HUES64 (cell line): ENCODE measurements around the gene PROCA1.
A peak's percentile ranks its signal among the peaks of the same experiment; 100 is the strongest.

Experiments
- H3K27ac ChIP-seq: 2 replicates; pipeline ENCODE4 v1.7.0; 2013; ENCODE audit warnings: low read depth, low read length, inconsistent platforms
- H3K27me3 ChIP-seq: 2 replicates; pipeline ENCODE4 v1.6.1; 2013; ENCODE audit warnings: mild to moderate bottlenecking, low read length; ENCODE audit not compliant: insufficient read depth
- H3K36me3 ChIP-seq: 2 replicates; pipeline ENCODE4 v1.6.1; 2013; ENCODE audit warnings: mild to moderate bottlenecking, low read length; ENCODE audit not compliant: insufficient read depth
- H3K4me1 ChIP-seq: 2 replicates; pipeline ENCODE4 v1.6.1; 2013; ENCODE audit warnings: mild to moderate bottlenecking, low read length, moderate library complexity; ENCODE audit not compliant: insufficient read depth
- H3K4me3 ChIP-seq: 2 replicates; pipeline ENCODE4 v1.5.1; 2013; ENCODE audit warnings: mild to moderate bottlenecking, low read length, moderate library complexity
- H3K9ac ChIP-seq: 2 replicates; pipeline ENCODE4 v1.6.1; 2013; ENCODE audit warnings: mild to moderate bottlenecking, low read depth, low read length
- H3K9me3 ChIP-seq: 2 replicates; pipeline ENCODE4 v1.6.1; 2013; ENCODE audit warnings: low read depth, low read length; ENCODE audit not compliant: insufficient read depth
- WGBS: fragments of 150-250, 120-280 bp; methylation state at CpG from one replicate; pipeline ENCODE4 v1.1.7; 2013; ENCODE audit warnings: missing lambda C conversion rate; 5-methylcytosine and 5-hydroxymethylcytosine counted together

PROCA1 gene

DNA sequence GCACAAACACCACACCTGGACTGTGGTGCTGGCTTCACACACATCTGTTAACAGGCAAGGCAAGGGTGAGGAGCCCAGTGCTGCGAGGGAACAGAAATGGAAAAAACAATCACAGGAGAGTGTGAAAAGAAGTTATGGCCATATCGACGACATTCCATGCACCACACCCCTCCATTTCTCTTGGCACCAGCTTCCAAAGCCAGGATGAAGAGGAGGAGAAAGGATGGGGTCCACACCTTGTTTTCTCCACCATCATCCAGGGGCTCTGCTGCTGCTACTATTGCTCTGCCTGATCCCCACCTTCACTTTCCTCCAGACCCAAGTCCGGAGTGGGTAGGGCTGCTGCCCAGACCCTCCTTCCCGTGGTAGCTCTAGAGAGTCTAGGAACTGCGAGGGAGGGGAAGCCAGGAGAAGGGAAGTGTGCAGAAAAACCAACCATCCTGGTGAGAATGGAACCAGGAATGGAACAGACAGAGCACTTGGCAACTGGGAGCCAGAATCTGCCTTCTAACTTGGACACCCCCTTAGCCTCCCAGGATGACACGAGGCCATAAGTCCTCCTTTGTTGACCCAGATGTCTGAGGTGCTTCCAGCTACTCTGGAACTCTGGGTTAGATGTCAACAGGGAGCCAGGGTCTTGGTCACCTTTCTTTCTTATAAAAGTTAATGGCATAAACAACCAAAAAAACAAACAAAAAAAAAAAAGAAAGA, 1.2 kb upstream of the PROCA1 start:
- Histone ChIP-seq H3K27me3 (no peaks in the 10 kb centered on the region), H3K9ac (0 out of 2 replicates have a peak overlapping the region, but pooled peaks have one; percentile 96), H3K27ac (no peak overlapping the region), H3K9me3 (no peaks in the 10 kb centered on the region), H3K4me1 (peaks cover 15% of the 10 kb centered on the region), H3K36me3 (peaks cover 29% of the 10 kb centered on the region), H3K4me3 (peak overlapping the region; percentile 70)
- WGBS: 79% methylated on average over 6 of the region's 7 CpGs

DNA sequence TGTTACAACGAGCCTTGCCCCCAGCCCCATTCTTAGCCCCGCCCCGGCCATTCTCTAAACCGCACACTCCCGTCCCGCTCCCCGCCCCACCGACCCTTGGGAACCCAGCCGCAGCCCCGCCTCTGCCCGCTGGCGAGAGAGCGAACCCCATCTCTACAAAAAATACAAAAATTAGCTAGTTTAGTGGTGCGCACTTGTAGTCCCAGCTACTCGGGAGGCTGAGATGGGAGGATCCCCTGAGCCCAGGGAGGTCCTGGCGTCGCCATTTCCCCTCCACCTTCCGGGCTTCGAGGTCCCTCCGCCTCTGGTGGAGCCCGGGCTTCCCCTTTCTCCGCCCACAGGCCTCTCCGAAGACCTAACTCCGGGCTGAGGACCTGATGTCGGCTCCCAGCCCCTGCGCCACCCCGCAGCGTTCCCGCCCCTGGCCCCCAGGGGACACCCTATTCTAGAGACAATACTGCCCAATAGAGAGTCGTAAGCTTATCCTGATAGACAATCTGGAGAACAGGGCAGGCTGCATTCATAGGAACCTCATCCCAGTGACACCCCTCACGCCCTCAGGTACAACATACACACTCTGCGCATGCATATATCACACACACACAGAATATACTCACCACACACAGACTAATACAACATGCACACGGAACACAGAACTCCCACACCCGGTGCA, 480 bp upstream of the PROCA1 start:
- Histone ChIP-seq H3K9me3 (no peaks in the 10 kb centered on the region), H3K4me1 (peaks cover 16% of the 10 kb centered on the region), H3K36me3 (peaks cover 29% of the 10 kb centered on the region), H3K27ac (peak overlapping the region; percentile 97), H3K9ac (peak overlapping the region; percentile 96), H3K4me3 (peak overlapping the region; percentile 70), H3K27me3 (no peaks in the 10 kb centered on the region)
- WGBS: 12% methylated on average over 34 of the region's 34 CpGs

DNA sequence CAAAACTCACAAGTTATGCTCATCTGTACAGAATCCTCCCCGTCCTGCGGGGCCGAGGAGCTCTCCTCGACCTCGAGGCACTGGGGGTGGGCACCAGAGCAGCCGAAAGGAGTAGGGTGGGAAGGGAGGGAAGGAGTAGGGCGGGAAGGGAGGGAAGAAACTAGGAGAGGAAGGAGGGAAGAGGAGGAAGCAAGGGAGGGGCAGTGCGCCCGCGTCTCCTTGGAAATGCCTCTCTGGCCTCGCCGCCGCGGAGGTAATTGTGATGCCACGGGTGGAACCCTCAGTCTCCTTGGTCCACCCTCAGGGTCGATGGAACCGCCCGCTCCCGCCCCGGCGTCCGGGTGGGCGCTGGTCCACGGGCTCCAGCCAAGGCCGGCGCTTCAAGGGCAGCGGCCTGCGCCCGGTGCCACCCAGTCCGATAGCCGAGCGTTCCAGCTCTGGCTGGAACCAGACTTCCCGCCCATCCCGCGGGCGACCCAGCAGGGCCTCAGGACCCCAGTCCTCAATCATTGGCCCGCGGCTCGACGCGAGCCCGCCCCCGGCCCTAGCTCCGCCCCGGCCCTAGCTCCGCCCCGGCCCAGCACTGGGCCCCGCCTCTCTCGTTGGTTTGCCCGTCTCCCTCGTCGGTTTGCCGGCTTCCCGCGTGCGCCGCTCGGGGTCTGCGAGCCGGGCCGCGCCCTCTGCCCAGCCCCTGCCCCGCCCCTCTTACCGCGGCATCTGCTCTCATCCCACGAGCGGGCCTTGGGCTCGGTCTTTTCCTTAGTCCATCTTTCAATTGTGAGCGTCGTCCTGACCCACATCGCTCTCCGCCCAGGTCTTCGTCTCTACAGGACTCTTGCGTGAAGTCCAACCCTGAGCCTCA, 596 bp downstream of the PROCA1 start:
- no peaks in the 10 kb centered on the region for H3K9me3 ChIP-seq
- peaks cover 13% of the 10 kb centered on the region for H3K4me1 ChIP-seq
- H3K36me3 ChIP-seq: peaks cover 29% of the 10 kb centered on the region
- peak overlapping the region; percentile 96 for H3K9ac ChIP-seq
- H3K27me3 ChIP-seq: no peaks in the 10 kb centered on the region
- peak overlapping the region; percentile 70 for H3K4me3 ChIP-seq
- peak overlapping the region; percentile 98 for H3K27ac ChIP-seq
- under 1% methylated on average over 74 of the region's 74 CpGs for whole genome bisulfite sequencing

DNA sequence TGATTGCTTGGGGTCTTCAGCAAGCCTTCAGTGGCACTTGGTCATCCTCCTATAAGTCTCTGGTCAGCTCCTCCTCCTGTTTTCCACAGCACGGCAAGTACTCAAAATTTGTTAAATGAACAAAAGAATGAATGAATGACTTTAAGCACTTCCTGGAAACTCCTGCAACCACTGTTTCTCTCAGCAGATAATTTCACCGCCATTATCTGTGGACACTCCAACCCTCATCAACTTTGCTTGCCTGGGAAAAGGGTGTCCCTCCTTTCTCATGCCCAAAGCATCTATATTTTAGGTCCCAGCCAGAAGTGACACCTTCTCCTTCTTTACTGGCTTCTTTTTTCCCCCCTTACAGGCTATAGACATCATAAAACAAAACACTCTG, 4.4 kb downstream of the PROCA1 start:
- WGBS: 98% methylated on average over 2 of the region's 2 CpGs
- H3K36me3 ChIP-seq: peaks cover 20% of the 10 kb centered on the region
- no peak overlapping the region for H3K9ac ChIP-seq
- no peak overlapping the region for H3K4me3 ChIP-seq
- H3K4me1 ChIP-seq: peaks cover 4% of the 10 kb centered on the region
- no peaks in the 10 kb centered on the region for H3K27me3 ChIP-seq
- H3K9me3 ChIP-seq: no peaks in the 10 kb centered on the region
- no peak overlapping the region for H3K27ac ChIP-seq

DNA sequence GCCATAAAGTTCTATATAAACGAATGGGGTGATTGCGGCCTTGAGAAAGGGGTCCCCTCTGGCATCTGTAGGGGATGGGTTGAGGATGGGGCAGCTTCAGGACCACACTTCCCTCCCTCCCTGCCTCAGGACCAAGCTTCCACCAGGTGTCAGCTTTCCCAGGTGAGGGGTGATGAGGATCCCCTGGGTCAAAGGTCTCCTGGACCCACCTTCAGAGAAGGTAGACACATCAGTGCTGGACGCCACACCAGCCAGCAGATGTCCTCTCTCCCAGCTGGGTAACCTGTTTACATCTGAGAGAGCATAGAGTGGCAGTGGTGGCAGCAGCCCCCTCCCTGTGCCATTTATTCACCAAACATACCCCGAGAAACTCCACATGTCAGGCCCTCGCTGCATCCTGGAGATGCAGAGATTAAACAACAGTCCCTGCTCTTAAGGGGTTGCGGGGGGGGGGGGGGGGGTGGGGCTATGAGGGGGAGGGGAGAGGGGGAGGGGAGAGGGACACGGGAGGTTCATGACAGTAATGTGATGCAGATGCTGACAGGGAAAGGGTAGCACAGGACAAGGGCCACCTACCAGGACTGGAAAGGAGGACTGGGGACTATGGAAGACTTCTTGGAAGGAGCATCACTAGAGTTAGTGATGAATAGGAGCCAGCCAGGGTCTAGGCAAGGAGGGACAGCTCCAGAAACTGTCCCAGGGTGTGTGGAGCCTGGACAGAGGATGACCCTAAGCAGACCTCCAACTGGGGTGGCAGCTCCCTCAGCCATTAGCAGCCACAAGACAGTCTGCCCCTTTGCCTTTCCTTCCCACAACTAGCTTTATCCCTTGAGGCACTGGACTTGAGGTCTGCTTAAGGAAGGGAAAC, 5.0 kb downstream of the PROCA1 start:
- peaks cover 4% of the 10 kb centered on the region; the same call in 1 of the 2 replicates for H3K4me1 ChIP-seq
- H3K27me3 ChIP-seq: no peaks in the 10 kb centered on the region
- H3K4me3 ChIP-seq: no peak overlapping the region
- no peak overlapping the region for H3K27ac ChIP-seq
- no peaks in the 10 kb centered on the region for H3K9me3 ChIP-seq
- WGBS: 58% methylated on average over 3 of the region's 7 CpGs
- peaks cover 26% of the 10 kb centered on the region for H3K36me3 ChIP-seq
- H3K9ac ChIP-seq: no peak overlapping the region

DNA sequence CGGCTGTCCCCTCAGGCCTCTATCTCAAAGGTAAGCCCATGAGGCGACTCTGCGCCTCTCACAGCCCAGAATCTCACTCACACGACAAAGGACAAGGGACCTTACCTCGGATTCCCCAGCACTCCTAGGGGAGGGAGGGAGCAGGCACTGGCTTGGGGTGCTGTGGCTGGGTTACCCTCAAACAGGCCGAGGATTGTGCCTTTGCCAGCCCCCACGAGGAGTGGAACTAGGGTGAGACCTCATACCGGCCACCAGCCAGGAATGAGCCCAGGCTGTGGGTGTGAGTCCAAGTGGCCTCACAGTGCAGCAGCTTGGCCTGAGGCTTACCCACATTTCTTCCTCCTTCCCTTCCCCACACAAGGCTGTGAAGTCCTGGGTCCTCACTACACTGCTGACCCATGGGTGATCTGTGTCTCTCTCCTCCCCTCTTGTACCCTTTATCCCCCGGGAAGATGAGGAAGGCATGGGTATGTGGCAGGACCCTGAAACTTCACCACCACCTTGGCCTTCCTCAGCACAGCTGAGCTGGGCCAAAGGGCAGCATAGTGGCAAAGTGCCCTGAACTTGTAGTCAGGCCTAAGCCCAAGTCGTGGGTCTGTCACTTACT, 5.9 kb downstream of the PROCA1 start:
- Histone ChIP-seq H3K4me3 (no peak overlapping the region), H3K27me3 (no peaks in the 10 kb centered on the region), H3K36me3 (peaks cover 35% of the 10 kb centered on the region), H3K4me1 (peaks cover 4% of the 10 kb centered on the region; the same call in 1 of the 2 replicates), H3K9ac (0 out of 2 replicates have a peak overlapping the region, but pooled peaks have one; percentile 29), H3K9me3 (no peaks in the 10 kb centered on the region), H3K27ac (no peak overlapping the region)
- WGBS: 90% methylated on average over 10 of the region's 10 CpGs

DNA sequence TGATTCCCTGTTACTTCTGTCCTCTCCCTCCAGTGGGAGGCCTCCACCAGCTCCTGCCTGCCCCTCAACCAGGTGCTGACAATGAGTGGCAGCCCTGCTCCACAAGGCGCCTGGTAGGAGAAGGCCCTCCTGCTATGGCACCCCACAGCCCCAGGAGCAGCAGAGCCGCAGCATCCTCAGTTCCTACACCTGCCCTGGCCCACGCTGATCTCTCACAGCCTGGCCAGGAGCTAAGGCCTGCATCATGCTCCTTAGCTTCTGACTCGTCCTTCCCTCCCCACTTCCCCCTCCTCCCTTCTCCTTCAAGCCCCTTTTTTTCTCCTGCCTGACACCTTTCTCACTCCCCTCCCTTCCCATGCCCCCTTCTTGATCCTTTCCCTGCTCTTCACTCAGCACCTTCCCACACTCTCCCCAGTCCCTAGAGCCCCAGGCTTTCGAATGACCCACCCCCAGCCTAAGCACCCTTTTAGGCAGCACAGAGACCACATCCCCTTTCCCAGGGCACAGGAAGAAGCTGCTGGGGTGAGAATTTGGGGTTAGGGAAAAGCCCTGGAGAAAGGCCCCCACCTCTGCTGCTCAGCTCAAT, 6.5 kb downstream of the PROCA1 start:
- 79% methylated on average over 5 of the region's 5 CpGs for WGBS
- H3K27ac ChIP-seq: no peak overlapping the region
- H3K9ac ChIP-seq: no peak overlapping the region
- peaks cover 41% of the 10 kb centered on the region for H3K36me3 ChIP-seq
- no peaks in the 10 kb centered on the region for H3K27me3 ChIP-seq
- no peaks in the 10 kb centered on the region for H3K9me3 ChIP-seq
- no peak overlapping the region for H3K4me3 ChIP-seq
- peaks cover 4% of the 10 kb centered on the region; the same call in 1 of the 2 replicates for H3K4me1 ChIP-seq

DNA sequence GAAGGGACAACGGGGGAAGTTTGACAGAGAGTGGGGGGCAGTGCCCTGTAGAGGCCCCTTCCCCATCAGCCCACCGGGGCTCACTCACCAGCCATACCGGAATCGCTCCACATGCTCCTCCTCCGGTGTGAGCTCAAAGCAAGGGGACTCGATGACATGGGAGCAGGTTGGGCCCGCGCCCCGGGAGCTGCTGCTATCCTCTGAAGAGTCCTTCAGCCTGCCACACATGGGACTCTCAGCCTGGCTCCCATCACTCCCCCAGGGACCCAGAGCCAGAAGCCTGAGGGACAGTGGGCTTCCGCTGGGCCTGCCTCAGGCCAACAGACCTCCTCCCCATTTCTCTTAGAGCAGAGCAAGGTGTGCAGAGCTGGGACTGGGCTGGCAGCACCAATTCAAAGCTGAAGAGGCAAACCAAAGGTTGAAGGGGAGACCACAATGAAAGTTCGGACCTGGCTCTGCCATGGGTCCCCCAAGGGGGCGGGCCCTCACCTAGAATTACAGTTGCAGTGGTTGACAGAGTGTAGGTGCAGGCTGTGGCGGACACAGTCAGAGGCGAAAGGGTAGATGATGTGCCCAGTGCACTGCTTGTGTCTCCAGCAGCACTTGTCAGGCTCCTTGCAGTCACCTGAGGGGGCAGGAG, 7.3 kb downstream of the PROCA1 start:
- WGBS: 94% methylated on average over 14 of the region's 14 CpGs

DNA sequence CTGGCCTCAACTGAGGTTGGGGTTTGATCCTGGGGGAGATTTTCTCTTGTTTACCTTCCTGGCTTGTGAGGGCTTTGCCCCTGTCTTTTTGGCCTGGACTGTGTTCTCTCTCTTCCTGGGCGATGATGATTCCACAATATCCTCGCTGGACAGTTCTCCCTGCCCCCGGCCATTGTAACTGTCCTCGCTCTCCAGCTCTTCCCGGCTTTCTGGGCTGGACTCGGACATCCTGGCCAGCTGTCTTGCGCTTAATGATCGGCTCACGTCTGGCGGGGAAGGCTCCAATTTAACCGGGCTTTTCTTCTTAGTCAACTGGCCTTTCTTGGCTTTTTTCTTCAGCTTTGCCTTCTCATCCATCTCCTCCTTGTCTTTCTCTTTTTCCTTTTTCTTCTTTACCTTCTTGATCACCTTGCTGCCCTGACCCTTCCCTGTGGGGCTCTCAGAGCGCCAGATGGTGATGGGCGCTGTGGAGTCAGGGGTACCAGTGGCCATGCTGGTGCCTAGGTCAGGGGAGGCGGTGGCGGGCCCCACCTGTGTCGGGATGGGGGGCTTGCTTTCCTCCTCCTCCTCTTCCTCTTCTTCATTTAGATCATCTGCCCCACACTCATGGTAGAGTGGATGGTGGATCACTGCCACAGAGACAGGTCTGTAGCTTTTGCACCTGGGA, 8.0 kb downstream of the PROCA1 start:
- H3K9ac ChIP-seq: no peak overlapping the region

More for the DNA sequence above, 7.3 kb downstream of the PROCA1 start:
- Histone ChIP-seq H3K4me1 (peaks cover 4% of the 10 kb centered on the region; the same call in 1 of the 2 replicates), H3K9ac (no peak overlapping the region), H3K27me3 (no peaks in the 10 kb centered on the region), H3K9me3 (no peaks in the 10 kb centered on the region), H3K27ac (no peak overlapping the region), H3K36me3 (peaks cover 50% of the 10 kb centered on the region), H3K4me3 (no peak overlapping the region)

More for the DNA sequence above, 8.0 kb downstream of the PROCA1 start:
- peaks cover 56% of the 10 kb centered on the region for H3K36me3 ChIP-seq
- 95% methylated on average over 16 of the region's 16 CpGs for WGBS
- no peaks in the 10 kb centered on the region for H3K27me3 ChIP-seq
- no peak overlapping the region for H3K27ac ChIP-seq
- no peaks in the 10 kb centered on the region for H3K9me3 ChIP-seq
- H3K4me3 ChIP-seq: no peak overlapping the region
- H3K4me1 ChIP-seq: peaks cover 4% of the 10 kb centered on the region; the same call in 1 of the 2 replicates
